GM10847 (cell line): ENCODE results near the gene EPS8L2.
A peak's percentile ranks its signal among the peaks of the same experiment; 100 is the strongest.

Experiments
- POLR2A ChIP-seq: IDR thresholded peaks from 2 replicates; pipeline ENCODE4 v1.6.1; 2011; ENCODE audit not compliant: insufficient read length; ENCODE audit errors: extremely low read depth

The EPS8L2 gene

DNA sequence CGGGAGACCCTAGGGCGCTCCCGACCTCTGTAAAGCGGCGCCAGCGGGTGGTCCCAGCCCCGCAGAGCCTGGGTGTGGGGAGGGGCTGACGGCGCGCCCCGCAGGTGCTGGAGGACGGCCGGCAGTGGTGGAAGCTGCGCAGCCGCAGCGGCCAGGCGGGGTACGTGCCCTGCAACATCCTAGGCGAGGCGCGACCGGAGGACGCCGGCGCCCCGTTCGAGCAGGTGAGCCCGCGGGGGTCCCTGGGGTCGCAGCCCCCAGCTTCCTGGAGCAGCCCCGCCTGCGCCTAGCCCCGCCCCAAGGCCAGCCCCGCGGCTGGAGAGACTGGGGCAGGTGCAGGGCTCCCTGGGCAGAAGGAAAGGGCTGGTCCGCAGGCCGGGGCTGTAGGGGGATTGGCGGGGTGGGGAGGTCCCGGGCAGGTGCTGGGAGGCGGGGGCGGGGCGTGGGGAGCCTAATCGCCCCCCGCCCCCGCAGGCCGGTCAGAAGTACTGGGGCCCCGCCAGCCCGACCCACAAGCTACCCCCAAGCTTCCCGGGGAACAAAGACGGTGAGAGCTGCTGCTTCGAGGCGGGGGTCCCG lies 19.7 kb downstream of the EPS8L2 start:
- no peak for TF ChIP-seq POLR2A

DNA sequence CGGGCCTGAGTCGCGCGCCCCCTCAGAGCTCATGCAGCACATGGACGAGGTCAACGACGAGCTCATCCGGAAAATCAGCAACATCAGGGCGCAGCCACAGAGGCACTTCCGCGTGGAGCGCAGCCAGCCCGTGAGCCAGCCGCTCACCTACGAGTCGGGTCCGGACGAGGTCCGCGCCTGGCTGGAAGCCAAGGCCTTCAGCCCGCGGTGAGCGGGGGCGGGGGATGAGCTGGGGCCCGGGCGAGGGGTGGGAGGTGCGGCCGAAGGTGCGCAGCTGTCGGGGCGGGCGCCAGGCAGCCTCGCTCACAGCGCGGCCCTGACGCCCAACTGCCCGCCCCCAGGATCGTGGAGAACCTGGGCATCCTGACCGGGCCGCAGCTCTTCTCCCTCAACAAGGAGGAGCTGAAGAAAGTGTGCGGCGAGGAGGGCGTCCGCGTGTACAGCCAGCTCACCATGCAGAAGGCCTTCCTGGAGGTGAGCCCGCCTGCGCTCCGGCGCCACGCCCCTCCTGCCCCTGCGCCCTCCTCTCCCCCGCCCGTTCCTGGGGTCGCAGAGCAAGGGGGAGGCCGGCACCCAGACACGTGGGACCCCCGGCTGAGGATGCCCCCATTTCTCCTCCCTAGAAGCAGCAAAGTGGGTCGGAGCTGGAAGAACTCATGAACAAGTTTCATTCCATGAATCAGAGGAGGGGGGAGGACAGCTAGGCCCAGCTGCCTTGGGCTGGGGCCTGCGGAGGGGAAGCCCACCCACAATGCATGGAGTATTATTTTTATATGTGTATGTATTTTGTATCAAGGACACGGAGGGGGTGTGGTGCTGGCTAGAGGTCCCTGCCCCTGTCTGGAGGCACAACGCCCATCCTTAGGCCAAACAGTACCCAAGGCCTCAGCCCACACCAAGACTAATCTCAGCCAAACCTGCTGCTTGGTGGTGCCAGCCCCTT lies 20.5 kb downstream of the EPS8L2 start:
- TF ChIP-seq POLR2A: no peak

DNA sequence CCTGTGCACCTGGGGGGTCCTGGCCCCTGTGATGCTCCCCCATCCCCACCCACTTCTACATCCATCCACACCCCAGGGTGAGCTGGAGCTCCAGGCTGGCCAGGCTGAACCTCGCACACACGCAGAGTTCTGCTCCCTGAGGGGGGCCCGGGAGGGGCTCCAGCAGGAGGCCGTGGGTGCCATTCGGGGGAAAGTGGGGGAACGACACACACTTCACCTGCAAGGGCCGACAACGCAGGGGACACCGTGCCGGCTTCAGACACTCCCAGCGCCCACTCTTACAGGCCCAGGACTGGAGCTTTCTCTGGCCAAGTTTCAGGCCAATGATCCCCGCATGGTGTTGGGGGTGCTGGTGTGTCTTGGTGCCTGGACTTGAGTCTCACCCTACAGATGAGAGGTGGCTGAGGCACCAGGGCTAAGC lies 21.3 kb downstream of the EPS8L2 start:
- TF ChIP-seq POLR2A: no peak

DNA sequence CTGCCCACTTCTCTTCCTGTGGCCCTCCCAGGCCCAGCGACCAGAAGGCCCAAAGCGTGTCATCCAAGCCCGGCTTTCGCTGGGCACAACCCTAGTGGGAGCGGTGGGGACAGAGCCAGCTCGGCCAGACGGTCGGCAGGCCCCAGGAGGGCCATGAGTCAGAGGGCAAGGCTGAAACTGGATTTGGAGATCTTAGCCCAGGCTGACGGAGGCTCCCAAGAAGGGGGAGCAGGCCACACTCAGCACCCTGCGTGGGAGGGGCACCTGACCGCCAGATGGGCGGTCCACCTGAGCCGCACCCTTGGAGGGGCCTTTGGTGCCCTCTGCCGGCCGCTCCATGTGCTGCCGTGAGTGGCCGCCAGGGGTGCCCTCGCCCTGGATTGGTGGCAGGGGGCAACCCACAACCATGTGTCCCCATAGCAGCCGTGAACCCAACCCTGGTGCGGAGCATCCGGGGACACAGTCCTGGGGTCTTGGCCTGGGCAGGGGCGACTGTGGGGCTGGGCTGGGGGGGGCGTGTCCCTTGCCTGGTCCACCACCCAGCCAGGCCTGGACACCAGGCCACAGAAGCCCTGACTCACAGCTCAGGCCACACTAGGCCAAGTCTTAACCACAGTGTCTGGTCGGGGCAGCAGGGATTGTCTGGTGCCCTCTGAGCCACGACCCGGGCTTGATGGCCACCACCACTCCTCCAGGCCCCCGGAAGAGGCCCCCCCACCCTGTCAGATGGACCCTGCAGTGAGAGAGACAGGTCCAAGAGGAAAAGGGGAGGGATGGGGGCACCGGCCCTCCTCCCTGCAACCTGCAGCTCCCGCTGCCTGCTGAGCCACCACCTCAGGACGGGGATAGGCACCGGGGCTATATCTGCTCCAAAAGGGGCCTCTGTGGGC lies 22.1 kb downstream of the EPS8L2 start:
- no peak for TF ChIP-seq POLR2A

DNA sequence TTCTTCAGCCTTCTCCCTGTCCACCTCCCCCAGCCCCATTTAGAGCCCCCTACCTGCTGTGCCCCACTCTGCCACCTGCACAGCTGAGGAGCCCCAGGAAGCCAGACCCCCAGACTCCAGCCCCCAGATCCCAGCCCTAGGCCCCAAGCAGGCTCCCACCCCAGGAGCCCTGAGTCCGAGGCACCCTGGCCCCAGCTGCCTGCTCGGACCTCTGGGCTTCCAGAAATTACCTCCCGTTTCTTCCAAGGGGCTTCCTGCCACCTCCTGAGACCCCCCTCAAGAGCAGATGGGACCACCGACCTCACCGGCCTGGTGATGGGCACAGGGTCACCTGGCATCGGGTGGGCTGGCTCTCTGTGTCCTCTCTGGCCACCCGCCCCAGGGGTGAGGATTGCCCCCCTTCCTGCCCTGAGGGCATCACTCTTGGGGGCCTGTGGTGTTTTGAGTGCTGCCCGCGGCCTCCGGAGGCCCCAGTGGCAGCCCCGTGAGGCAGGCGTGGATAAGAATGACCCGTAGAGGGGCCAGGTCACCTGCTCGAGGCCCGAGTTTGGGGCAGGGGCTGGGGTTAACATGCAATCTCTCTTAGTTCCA lies 23.0 kb downstream of the EPS8L2 start:
- no peak for TF ChIP-seq POLR2A

DNA sequence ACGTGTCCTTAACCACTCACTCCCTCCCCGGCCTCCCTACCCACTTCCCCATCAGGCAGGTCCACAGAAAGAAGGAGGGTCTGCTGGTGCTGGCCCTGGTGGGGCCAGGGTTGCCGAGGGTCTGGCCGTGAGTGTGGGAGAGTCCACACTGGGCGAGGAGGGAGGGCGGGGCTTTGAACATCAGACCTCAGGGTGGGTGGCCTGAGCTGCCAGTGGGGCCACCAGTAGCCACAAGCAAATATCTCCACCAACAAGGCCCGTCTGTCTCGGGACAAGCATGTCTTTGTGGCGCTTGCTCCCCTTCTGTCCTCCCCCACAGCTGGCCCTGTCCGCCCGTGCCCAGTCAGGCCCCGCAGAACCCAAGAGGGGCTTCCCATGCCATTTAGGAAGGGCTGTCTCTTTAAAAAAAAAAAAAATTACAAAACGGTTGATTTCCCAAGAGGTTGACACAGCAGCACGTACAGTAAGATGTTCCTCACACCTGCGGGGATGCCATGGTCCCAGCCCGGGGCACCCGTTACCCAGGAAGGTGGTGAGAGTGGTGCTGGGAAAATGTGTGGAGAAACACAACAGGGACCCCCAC lies 23.6 kb downstream of the EPS8L2 start:
- no peak for TF ChIP-seq POLR2A

DNA sequence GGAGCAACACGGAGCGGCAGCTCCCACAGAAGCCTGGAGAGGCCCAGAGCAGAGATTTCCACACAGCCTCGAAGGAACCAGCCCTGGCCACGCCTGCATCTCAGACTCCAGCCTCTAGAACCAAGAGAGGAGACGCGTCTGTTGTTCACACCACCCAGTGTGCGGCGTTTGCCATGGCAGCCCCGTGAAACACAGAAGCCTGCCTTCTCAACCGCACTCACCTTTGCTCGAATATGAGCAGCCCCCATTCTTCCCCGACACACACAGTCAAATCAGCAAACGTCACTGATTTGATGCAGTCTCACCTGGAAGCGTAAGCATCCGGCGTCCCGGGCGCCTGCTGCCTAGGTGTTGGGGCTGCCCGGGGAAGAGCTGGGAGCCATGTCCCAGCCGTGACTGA lies 27.0 kb downstream of the EPS8L2 start:
- TF ChIP-seq POLR2A: no peak

DNA sequence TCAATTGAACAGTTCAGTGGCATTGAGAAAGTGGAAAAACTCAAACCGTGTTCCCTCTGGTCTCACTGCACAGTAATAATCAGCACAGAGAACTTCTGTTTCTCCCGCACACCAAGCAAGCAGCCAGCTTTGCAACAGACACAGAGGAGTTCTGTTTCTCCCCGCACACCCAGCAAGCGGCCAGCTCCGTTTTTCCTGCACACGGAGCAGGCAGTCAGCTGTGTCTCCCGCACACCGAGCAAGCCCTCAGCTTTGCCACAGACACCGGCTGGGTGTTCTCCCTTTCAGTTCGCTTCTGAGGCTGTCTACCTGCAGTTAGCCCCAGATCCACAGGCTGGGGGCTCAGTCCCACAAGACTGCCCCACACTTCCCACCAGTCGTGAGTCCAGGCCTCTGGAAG lies 31.3 kb downstream of the EPS8L2 start:
- no peak for TF ChIP-seq POLR2A

DNA sequence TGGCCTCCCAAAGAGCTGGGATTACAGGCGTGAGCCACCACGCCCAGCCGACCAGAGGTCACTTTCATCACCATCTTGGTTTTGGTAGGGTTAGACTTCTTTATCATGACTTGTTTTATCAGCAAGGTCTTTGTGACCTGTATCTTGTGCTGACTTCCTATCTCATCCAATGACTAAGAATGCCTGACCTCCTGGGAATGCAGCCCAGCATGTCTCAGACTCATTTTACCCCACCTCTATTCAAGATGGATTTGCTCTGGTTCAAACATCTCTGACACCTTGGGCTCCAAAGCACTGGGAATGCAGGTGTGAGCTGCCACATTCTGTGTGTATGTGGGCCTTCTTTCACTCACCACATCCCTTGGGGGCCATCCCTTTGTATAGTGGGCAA lies 36.1 kb downstream of the EPS8L2 start:
- no peak for TF ChIP-seq POLR2A

DNA sequence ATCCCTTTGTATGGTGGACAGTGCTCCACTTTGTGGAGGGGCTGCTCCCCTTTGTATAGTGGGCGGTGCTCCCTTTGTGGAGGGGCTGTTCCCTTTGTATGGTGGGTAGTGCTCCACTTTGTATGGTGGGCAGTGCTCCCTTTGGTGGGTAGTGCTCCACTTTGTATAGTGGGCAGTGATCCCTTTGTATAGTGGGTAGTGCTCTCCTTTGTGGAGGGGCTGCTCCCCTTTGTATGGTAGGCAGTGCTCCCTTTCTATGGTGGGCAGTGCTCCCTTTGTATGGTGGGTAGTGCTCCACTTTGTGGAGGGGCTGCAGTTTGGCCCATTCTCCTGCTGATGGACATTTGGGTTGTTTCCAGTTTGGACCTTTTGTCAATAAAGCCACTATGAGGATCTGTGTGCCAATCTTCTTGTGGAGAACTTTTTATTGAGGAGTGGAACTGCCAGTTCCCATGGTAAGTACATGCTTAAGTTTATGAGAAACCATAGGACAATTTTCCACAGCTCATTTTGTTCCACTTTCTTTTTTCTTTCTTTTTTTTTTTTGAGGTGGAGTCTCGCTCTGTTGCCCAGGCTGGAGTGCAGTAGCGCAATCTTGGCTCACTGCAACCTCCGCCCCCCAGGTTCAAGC lies 36.7 kb downstream of the EPS8L2 start:
- TF ChIP-seq POLR2A: no peak

DNA sequence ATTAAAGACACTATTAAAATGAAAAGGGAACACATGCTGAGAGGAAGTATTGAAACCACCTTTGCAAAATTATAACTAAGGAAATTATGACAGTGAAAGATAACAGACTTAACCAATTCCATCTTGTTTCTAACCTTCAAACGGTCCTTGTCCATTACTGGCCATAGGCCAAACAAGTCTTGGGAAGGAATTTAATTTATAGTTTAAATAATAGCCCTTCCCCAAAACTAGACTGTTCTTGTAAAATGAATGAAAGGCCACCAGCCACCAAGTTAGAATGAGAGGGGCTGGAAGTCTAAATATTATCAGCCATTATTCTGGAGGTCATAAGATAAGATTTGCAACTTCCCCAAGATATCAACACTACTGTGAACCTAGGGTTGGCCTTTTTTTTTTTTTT lies 39.4 kb downstream of the EPS8L2 start:
- no peak for TF ChIP-seq POLR2A

DNA sequence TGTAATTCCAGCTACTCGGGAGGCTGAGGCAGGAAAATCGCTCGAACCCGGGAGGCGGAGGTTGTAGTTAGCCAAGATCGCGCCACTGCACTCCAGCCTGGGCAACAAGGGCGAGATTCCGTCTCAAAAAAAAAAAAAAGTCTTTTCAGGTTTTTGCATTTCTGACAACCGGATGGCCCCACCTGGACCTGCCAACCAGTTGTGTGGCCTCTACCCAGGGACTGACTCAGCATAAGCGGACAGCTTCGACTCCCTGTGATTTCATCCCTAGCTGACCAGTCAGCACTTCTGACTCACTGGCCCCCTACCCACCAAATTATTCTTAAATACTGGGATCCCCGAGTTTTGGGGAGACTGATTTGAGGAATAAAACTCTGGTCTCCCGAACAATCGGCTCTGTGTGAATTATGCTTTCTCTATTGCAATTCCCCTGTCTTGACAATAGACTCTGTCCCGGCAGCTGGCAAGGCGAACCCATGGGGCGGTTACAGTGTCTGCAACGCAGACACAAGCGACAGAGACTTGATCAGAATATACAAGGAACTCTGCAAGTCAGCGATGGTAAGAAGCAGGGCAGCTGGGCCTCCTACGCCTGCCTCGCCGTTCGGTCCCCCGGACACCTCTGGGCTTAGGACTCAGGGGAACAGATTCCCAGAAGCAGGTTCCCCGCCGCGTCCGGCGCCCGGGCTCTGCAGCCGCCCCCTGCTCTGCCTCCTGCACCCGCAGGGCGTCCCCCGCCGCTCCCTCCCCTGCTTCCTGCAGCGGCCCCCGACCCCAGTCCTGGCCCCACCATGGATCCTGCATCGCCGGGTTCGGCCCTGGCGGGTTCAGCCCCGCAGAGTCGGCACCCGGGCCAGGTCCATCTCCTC lies 40.5 kb downstream of the EPS8L2 start:
- no peak for TF ChIP-seq POLR2A

DNA sequence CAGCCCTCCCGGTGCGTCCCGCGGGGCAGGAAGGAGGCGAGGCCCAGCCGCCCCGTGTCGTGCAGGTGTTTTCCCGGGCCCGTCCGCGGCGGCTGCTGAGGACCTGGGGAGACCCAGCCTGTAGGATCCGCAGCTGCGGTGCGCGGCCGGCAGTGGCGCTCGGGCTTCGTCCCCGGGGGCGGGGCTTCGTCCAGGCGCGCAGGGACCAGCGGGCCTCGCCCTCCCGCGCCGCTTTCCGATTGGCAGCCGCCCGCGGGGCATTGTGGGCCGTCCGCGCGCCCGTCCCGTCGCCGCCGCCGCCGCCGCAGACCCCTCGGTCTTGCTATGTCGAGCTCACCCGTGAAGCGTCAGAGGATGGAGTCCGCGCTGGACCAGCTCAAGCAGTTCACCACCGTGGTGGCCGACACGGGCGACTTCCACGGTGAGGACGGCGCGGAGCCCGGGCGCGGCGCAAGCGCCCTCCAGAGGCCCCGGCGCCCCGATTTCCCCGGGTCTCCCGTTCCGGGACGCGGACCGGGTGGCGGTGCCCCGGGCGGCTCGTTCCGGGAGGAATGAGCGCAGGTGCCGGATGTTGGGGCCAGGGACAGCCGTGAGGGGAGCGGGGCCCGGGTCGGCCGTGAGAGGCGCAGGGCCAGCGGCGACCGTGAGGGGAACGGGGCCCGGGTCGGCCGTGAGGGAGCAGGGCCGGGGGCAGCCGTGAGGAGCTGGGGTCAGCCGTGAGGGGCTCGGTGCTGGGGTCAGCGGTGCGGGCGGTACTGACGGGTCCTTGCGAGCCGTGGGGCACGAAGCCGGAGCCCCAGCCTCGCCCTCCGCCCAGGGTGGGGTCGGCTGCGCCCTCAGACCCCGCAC lies 41.4 kb downstream of the EPS8L2 start, which contains the start of gene TALDO1:
TSS of gene TALDO1 (plus strand) at position 307 of the 849 bp plus-strand sequence. CDS start at position 325, 18 bp downstream.
- TF ChIP-seq POLR2A: peak; percentile 63

DNA sequence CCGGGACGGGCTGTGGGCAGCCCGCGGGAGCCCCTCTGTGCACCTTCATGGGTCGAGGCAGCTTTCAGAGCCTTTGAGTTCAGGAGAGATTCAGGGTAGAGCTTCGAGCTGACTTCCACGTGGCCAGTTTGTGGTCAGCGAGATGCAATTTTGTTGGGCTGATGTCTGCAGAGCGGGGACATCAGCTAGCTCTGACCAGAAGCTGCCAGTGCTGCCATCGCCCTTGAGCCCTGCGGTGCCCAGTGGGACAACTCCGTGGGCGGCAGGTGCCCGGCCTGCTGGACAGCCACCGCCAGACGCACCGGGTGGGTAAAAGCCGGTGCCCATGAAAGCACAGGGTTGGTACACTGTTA lies 42.0 kb downstream of the EPS8L2 start:
- TF ChIP-seq POLR2A: no peak
